DMS153 treated with DMSO at 0.1 percent for 48 hours (cell line): Measurements from ENCODE around the gene VSIR.
A peak's percentile ranks its signal among the peaks of the same experiment; 100 is the strongest.

Source experiments
- DNase-seq: peaks from one replicate; lab custom pipeline; 2025; ENCODE audit not compliant: unreplicated experiment; lab: John Stamatoyannopoulos, UW

Gene VSIR

DNA sequence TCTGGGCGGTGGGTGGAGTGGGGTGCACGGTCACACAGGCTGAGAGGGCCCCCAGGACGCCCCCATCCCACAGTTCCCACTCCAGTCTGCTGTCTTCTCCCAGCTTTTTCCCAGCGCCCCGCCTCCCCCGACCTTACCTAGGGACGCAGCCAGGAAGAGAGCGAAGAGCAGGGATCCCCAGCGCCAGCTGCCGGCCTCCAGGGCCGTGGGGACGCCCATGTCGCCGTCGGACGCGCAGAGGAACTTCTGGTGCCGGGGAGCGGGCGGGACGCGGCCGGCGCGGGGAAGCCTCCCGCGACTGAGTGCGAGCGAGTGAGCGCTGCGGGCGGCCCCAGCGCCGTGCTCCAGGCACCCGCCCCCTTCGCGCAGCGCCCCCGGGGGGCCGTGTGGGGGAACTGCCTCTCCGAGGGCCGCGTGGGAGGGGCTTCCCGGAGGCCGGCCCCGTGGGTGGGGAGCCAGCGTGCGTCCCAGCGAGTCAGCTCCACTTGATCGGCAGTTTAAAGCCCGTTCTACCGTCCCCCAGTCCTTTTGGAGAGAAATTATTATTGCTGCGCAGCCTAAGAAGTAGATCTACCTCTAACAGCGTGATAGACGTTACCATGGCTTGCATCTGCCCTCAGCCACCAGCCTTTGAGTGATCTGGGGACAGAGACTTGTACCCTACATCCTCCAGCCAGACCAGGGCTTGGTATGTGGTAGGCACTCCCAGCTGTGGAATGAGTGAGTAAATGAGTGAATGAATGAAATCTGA lies at the start of gene VSIR:
Gene VSIR (minus strand): TSS at position 300 of the 751 bp plus-strand sequence. CDS start 81 bp downstream, at position 219.
- peak; percentile 42 for DNase-seq

- DNase-seq, result no peak
Measured at GRCh38 chr10:71821909-71822763, 48.8 kb upstream of the VSIR start.

DNA sequence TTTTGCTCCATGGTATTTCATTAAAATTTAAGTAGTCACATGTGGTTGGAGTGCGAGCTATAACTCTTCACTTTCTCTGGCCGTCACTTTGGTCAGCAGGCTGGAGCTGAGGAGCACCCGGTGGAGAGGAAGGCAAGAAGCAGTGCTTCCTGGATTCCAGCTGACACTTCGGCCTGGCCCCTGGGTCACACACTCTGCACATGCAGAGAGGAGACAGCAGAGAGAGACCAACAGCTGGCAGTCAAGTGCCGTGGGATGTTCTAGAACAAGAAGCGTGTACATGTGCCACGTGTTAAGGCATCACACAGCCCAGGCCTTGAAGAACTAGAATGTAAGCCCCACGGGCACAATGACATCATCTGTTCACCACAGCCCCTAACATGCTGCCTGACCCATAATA lies 47.6 kb upstream of the VSIR start:
- DNase-seq, result no peak

DNA sequence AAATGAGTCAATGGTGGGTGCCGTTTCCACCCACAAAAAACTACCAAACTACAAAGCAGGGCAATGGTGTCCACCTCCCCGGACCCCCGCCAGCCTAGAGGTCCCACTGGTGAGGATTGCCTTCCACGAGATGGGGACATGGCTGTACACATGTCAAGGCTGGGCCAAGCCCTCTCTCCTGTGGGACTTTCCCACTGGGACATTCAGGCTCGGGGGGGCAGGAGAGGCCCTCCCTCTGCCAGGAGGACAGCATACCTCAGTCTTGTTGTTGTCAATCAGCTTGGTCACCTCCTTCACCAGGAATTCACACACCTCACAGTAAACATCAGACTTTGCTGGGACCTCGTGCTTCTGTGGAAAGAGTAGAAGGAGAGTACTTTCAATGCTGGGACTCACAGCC lies 46.7 kb upstream of the VSIR start:
- DNase-seq, result no peak

- DNase-seq, result no peak
Measured at GRCh38 chr10:71819441-71819861, 46.1 kb upstream of the VSIR start.

- DNase-seq, result no peak
Measured at GRCh38 chr10:71818674-71819260, 45.4 kb upstream of the VSIR start.

DNA sequence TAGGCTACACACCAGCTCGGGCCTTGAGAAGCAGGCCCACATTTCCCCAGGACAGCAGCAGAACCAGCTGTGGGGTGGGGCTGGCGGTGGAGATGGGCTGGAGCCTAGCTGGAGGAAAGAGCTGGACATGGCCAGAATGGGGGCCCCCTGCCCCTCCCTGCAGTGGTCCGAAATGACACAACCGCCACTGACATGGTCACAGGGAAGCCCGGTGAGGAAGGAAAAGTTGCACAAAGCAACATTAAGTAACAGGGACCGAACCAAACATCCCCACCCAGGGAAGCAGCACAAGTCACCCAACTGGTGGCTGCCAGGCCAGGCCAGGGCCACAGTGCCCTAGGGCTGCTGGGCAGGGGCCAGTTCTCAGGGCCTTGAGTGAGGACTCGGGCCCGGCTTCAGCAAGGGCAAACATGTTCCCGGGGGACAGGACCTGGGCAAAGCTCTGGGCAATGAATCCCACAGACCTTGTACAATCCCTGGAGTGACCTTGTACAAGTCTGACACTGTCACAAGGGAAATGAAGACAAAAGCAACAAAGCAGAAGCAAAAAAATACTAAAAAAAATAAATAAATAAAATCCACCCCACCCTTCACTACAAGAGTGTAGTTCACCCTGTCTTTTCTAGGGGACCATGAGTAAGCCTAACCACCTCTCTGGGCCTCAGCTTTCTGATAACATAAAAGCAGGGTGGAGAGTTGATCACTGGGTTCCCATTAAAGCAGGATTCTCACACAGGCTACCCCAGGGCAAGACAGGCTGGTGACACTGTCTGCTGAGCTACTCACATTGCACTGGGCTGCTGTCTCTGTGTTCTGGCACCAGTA lies 44.7 kb upstream of the VSIR start:
- no peak for DNase-seq

DNA sequence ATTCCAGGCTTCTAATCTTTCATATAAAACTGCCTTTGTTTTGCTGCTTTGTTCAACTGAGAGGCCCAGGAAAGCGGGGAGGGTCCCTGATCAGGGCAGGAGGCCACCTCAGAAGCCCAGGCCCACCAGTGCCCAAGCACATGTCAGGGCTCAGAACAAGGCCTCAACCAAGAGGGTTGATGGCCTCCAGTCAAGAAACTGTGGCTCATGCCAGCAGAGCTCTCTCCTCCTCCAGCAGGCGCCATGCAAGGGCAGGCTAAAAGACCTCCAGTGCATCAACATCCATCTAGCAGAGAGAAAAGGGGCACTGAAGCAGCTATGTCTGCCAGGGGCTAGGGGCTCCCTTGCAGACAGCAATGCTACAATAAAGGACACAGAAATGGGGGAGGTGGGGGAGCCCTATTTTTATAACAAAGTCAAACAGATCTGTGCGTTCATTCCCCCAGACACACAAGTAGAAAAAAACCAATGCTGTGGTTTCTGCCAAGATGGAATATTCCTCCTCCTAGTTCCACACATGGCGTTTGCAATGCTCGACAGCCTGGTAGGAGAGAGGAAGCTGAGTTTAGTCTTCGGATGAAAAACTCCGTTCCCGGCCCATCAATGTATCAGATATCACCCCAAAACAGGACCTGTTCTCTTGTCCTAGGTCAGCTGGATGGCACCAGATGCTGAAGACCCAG lies 43.8 kb upstream of the VSIR start:
- DNase-seq, result no peak

DNA sequence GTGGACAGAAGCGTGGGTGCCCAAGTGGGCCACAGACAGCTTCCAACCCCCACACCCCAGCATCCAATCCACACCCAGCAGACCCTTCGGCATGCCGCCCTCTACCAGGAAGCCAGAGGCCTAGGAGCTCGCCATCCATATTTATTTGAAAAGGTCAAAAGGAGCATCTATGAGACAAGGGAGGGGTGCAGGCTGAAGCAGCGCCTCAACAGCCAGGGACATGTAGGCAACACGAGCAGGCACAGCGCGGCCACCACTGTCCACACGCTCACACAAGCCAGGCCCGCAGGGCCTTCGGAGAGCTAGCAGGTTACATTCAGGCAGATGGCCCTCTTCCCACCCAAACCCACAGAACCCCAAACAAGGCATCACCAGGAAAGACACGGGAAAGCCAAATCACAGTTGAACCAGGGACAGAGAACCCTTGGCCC lies 43.1 kb upstream of the VSIR start:
- no peak for DNase-seq

DNA sequence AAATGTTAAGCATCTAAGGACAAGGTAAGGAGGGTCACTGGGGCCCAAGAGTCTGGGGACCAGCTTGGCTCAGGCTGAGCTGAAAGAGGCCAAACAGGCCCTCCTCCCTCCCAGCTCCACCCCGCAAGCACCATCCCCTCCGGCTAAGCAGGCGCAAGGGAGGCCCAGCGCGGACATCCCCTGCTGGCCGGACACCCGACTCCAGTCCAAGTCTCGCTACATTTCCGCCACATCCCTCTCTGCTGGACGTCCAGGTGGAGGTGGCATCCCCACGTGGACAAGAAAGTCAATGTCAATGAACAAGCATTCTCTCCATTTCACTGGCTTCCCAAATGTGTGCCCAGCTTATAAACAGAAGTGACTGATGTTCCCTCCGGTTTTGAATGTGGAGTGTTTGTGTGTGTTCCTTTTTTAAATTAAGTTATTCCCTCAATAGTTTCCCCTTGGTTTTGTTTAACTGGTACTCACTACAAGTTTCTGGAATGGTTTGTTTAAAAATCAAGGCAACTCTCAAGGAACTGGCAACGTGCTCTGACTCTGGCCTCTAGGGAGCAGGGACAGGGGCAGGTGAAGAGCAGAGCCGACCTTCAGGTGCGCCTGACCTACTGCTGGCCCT lies 42.3 kb upstream of the VSIR start:
- DNase-seq, result no peak

- DNase-seq, result no peak
Measured at GRCh38 chr10:71814922-71815411, 41.6 kb upstream of the VSIR start.

DNA sequence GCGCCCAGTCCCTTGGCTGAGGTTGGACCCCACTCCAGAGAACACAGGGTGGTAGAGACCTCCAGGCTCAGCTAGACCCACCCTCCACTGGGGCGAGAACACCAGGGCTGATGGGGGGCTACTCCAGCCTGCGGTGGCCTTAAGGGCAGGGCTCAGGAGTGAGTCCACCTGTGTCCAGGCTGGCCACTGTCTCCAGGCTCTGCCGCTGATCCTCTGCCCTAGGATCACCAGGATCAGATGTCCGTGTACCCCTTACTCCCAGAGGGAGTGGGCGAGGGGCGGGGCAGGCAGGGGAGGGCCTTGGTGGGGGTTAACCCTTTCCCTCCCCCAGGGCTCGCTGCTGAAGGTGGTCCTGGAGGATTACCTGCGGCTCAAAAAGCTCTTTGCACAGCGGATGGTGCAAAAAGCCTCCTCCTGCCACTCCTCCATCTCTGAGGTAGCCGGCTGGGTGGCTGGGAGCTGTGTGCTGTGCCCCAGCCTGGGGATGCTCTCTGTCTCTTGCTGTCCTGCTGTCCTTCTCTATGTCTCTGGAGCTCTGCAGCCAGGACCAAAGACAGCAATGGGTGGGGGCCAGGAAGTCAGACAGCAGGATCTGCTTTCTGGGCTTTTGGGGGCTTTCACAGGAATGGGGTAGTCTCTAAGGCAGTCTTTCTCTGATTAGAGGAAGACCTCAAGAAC lies 39.7 kb upstream of the VSIR start:
- no peak for DNase-seq

- peak; percentile 26 for DNase-seq
Measured at GRCh38 chr10:71812016-71812912, 38.9 kb upstream of the VSIR start.

DNA sequence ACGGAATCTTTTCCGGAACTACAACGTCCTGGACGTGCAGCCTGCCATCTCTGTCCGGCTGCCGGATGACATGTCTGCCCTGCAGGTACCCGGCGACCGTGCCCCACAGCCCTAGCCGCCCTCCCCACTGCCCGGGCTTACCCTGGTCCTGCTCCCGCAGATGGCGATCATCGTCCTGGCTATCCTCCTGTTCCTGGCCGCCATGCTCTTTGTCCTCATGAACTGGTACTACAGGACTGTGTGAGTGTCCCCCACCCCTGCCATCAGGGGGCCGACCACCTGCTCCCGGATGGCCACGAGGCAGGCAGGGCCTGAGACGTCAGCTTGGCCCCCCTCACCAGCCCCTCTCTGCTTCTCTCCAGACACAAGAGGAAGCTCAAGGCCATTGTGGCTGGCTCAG lies 38.0 kb upstream of the VSIR start:
- DNase-seq, result no peak

DNA sequence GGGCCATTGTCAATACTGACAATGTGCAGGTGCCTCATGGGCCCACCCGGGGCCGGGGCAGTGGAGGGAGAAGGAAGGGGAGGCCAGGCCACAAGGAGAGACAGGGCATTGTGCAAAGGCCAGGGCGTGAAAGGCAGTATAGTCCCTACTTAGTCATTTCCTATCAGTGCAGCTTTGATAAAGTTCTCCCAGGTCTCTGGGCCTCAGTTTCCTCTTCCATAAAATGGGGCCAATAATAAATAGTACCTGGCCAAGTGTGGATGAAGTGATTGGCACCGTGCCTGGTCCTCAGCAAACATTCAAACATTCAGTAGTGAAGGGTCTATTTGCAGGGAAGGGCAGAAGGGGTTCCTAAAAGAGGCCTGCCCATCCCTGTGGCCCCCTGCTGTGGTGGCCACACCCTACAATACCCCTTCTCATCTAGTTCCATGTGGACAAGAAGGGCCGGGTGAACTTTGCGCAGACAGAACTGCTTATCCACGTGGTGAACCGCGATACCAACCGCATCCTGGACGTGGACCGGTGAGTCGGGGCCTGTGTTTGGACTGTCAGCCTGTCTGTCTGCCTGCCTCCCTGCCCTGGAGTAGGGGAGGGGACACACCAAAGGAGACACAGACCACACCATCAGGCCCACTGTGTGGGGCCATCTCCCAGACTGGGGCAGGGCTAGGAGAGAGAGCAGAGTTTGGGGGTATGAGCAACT lies 36.9 kb upstream of the VSIR start:
- DNase-seq, result no peak

DNA sequence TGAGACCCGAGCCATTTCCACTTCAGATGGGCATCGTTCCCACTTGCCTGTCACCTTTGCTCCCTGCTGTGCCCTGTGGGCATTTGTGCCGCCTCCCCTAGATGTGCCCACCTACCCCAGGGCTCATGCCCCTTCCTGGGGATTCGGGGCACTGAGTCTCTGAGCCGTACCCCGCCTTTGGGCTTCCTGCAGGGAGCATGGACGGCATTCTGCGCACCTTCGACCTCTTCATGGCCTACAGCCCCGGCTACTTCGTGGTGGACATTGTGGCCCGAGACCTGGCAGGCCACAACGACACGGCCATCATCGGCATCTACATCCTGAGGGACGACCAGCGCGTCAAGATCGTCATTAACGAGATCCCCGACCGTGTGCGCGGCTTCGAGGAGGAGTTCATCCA lies 36.3 kb upstream of the VSIR start:
- no peak for DNase-seq
